GM12892 (cell line): ENCODE data around the gene SORCS3.

Source experiments
- DNase-seq: peaks from one replicate; pipeline ENCODE4 v3.0.0; 2011; ENCODE audit not compliant: insufficient read length
- FAIRE-seq: peaks from 2 replicates; lab custom pipeline; 2011; peaks lifted over from hg19 to GRCh38; lab: Jason Lieb, UNC
- POLR2A ChIP-seq: IDR thresholded peaks from 2 replicates; pipeline ENCODE4 v1.6.1; 2011; ENCODE audit warnings: low read depth, low read length, control low read depth
- POLR2AphosphoS5 ChIP-seq: IDR thresholded peaks from 2 replicates; pipeline ENCODE4 v1.6.1; 2011; ENCODE audit warnings: low read depth, low read length, control low read depth
- TAF1 ChIP-seq: IDR thresholded peaks from 2 replicates; pipeline ENCODE4 v1.6.1; 2011; ENCODE audit warnings: low read depth, mild to moderate bottlenecking, control low read depth, low read length, borderline replicate concordance

Gene SORCS3

DNA sequence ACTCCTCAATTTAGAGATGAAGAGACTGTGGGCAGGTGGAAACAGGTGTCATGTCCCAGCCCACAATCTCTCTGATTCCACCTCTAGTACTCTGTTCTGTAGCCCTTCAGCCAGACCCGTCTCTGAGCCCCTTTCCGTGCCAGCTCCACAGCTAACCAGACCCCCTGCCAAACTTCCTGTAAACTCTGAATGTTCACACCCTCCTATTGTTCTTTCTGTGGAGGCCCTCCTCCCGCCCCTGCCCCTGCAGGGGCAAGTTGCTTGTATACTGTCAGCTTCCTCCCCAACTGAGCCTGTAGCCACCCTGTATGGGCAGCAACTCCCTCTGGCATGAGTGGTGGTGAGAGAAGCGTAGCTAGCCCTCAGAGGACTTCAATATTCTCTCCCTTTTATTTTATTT is 520.7 kb downstream of the SORCS3 start:
- FAIRE-seq (no peak), DNase-seq (no peak)
- TF ChIP-seq POLR2AphosphoS5: no peak

- FAIRE-seq: no peak
- no peak for DNase-seq
- TF ChIP-seq TAF1 (no peak), POLR2AphosphoS5 (no peak), POLR2A (no peak)
These were observed 529.4 kb downstream of the SORCS3 start for GRCh38 chr10:105170521-105170920.

- TF ChIP-seq TAF1 (no peak), POLR2AphosphoS5 (no peak), POLR2A (no peak)
- FAIRE-seq: no peak
- DNase-seq: no peak
These were observed 530.9 kb downstream of the SORCS3 start for GRCh38 chr10:105171945-105172344.

- no peak for FAIRE-seq
- no peak for DNase-seq
- TF ChIP-seq POLR2AphosphoS5 (no peak), POLR2A (no peak), TAF1 (no peak)
These were observed 540.5 kb downstream of the SORCS3 start for GRCh38 chr10:105181626-105182025.

- TF ChIP-seq TAF1: no peak
- no peak for TF ChIP-seq POLR2AphosphoS5
- TF ChIP-seq POLR2A: no peak
- no peak for FAIRE-seq
- no peak for DNase-seq
These were observed 542.4 kb downstream of the SORCS3 start for GRCh38 chr10:105183536-105183935.

GRCh38 chr10:105185161-105185560 is 544.1 kb downstream of the SORCS3 start:
- no peak for TF ChIP-seq POLR2A
- TF ChIP-seq TAF1: no peak
- no peak for TF ChIP-seq POLR2AphosphoS5
- no peak for FAIRE-seq
- no peak for DNase-seq

DNA sequence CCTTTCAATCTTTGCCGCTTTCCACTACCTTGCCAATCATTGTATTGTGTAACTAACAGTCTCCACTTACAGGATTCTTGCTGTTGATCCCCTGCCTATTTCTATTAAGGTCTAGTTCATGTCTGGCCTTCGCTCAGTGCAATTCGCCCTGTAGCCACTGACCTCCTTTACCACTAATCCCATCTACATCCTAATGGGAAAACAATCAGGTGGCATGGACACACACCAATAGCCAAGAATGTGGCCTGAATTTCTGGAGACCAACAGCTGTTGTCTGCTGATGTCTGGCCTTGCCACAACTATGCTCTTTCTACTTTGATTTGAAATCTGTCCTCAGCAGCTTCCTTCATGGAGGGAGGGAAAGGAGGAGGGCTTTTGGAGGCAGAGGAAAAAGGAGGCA is 546.2 kb downstream of the SORCS3 start:
- DNase-seq (no peak), FAIRE-seq (no peak)
- TF ChIP-seq POLR2A: no peak
- TF ChIP-seq POLR2AphosphoS5: no peak
- no peak for TF ChIP-seq TAF1

GRCh38 chr10:105188737-105189462 is 547.8 kb downstream of the SORCS3 start:
- DNase-seq (no peak), FAIRE-seq (no peak)
- no peak for TF ChIP-seq TAF1
- no peak for TF ChIP-seq POLR2A
- TF ChIP-seq POLR2AphosphoS5: no peak

DNA sequence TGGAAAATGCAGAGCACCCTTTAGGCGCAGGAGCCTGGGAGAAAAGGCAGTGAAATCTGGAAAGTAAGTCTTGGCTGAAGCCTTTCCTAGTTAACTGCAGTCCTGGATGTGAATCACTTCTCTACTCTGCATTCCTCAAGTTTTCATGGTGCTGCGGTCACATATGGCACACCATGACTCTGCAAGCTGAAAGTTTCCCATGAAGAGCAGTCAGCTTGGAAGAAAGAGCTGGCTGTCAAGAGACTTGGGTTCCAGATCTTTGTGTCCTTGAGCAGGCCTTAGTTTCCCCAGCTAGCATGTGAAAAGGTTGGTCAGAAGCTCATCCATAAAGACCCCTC is 548.3 kb downstream of the SORCS3 start:
- DNase-seq: no peak
- no peak for FAIRE-seq
- TF ChIP-seq POLR2A (no peak), POLR2AphosphoS5 (no peak), TAF1 (no peak)

- FAIRE-seq (no peak), DNase-seq (no peak)
These were observed 551.1 kb downstream of the SORCS3 start for GRCh38 chr10:105192146-105192545.

GRCh38 chr10:105192861-105193260 is 551.8 kb downstream of the SORCS3 start:
- TF ChIP-seq POLR2AphosphoS5 (no peak), TAF1 (no peak), POLR2A (no peak)
- FAIRE-seq: no peak
- DNase-seq: no peak

More at GRCh38 chr10:105192146-105192545, 551.1 kb downstream of the SORCS3 start:
- TF ChIP-seq POLR2A: no peak
- TF ChIP-seq POLR2AphosphoS5: no peak
- TF ChIP-seq TAF1: no peak

DNA sequence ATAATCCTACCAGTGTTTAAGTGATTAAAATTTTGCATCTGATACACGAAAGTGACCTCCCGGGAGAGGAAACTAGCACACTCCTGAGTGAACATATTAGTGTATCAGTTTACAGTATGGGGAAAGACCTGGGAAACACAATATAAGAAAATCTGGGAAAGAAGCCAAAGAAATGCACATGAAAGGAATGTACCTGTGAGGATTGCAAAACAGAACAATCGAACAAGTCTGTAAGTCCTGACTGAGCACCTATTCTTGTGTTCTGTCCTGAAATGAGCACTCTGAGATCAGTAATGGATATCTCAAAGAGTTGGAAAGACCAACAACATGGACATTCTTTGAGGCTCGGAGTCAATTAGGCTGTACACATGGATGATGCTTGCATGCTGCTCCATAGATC is 554.7 kb downstream of the SORCS3 start:
- no peak for FAIRE-seq
- DNase-seq: no peak
- TF ChIP-seq TAF1: no peak
- no peak for TF ChIP-seq POLR2A
- TF ChIP-seq POLR2AphosphoS5: no peak
